ENCODE measurements around the gene ITPR2. TPM values are rescaled to one million over a fixed set of nuclear protein-coding genes. Genes with fewer than 3 reads are reported as not detected.
"Not testable (repeated sequence)": the region's sequence is repeated elsewhere in the genome, so short reads cannot be mapped to it uniquely, and the experiment has no call there.

Gene ITPR2
- total RNA-seq, 2 donors from 2014 or later, result 14.8 to 74.4 TPM

DNA sequence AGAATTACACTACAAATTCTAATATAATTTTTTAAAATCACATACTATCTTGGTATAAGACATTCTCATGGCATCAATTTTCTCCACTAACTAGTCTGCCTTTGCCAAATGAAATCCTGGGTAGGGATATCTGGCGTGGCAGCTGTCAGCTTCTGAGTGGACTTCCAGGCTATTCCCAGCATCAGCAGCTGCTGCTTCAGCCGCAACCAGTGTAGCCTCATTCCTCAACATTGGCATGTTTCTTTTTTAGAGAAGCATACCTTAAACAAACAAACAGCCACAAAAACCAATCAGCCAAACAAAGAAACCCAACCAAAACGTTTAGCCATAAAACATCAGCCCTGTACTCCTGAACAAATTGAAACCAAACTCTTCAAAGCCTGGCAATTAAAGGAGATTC, 401.8 kb downstream of the ITPR2 start:
- Histone ChIP-seq H3K36me3 (ENCODE audit: control insufficient read depth, insufficient read depth, low read length) (no peaks in the 10 kb centered on the region), H3K27me3 (ENCODE audit: control insufficient read depth, insufficient read depth, low read length, poor library complexity, severe bottlenecking) (no peaks in the 10 kb centered on the region), H3K9me3 (ENCODE audit: control insufficient read depth, low read length) (no peaks in the 10 kb centered on the region), H3K27ac (ENCODE audit: low read depth, low read length) (no peak overlapping the region), H3K9ac (ENCODE audit: extremely low read depth, low read length, poor library complexity, severe bottlenecking) (no peak overlapping the region), H3K4me1 (ENCODE audit: control insufficient read depth, insufficient read depth, low read length) (peaks cover 4% of the 10 kb centered on the region), H3K4me3 (ENCODE audit: low read length) (no peak overlapping the region)
- no peak for TF ChIP-seq CTCF (conservative IDR thresholded peaks at IDR 0.05)
- no peak for DNase-seq
- Mint-ChIP-seq H3K9me3 (no peaks in the 10 kb centered on the region), H3K27ac (no peak overlapping the region), H3K27me3 (ENCODE audit: insufficient read depth) (no peaks in the 10 kb centered on the region), H3K36me3 (ENCODE audit: low read depth) (no peaks in the 10 kb centered on the region), H3K4me1 (peaks cover 11% of the 10 kb centered on the region), H3K4me3 (no peak overlapping the region)
- 50 to 92% methylated on average over 2 to 3 of the region's 3 CpGs for WGBS, 2 experiments (ENCODE audit: insufficient coverage in 1 of 2, insufficient read length in 1 of 2)

GRCh38 chr12:26430596-26430995, 402.4 kb downstream of the ITPR2 start:
- not testable (repeated sequence) for H3K27me3 ChIP-seq (ENCODE audit: control insufficient read depth, insufficient read depth, low read length, poor library complexity, severe bottlenecking); H3K4me1 ChIP-seq (ENCODE audit: control insufficient read depth, insufficient read depth, low read length); DNase-seq; H3K4me3 Mint-ChIP-seq; H3K9ac ChIP-seq (ENCODE audit: extremely low read depth, low read length, poor library complexity, severe bottlenecking); H3K27me3 Mint-ChIP-seq (ENCODE audit: insufficient read depth); H3K36me3 ChIP-seq (ENCODE audit: control insufficient read depth, insufficient read depth, low read length); H3K9me3 Mint-ChIP-seq; H3K27ac Mint-ChIP-seq; H3K27ac ChIP-seq (ENCODE audit: low read depth, low read length); H3K4me3 ChIP-seq (ENCODE audit: low read length); H3K9me3 ChIP-seq (ENCODE audit: control insufficient read depth, low read length); H3K36me3 Mint-ChIP-seq (ENCODE audit: low read depth)
- H3K4me1 Mint-ChIP-seq, result peaks cover 11% of the 10 kb centered on the region

DNA sequence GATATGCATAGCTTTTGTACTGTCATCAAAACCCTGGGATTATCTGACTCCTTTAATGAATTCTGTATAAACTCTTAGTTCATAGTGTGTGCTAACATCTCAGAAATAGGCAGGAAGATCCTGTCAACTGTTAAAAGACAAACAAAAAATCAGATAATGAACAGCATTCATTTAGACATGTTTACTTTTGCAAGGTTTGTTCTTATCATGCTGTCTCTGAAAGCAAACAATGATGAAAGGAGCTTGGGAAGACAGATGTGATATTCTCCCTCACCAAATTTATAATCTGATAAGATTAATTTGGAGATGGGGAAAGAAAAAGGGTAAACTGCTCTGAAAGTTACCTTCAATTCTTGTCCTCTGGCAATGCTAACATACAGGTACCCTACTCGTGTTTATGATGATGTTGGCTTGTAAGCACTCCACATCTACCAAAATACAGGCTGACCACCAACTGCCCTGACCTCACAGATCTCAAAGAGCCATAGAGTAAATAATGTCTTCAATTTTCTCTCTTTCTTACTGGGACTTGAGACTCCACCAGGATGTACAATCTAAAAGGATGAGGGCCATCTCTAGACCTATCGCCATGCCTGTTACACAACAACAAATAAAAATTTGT, 403.8 kb downstream of the ITPR2 start:
- H3K4me3 Mint-ChIP-seq, result no peak overlapping the region

More for the DNA sequence above, 403.8 kb downstream of the ITPR2 start:
- Mint-ChIP-seq H3K9me3 (no peaks in the 10 kb centered on the region), H3K36me3 (ENCODE audit: low read depth) (no peaks in the 10 kb centered on the region), H3K27me3 (ENCODE audit: insufficient read depth) (no peaks in the 10 kb centered on the region), H3K27ac (no peak overlapping the region), H3K4me1 (peaks cover 11% of the 10 kb centered on the region)
- Histone ChIP-seq H3K9me3 (ENCODE audit: control insufficient read depth, low read length) (no peaks in the 10 kb centered on the region), H3K36me3 (ENCODE audit: control insufficient read depth, insufficient read depth, low read length) (no peaks in the 10 kb centered on the region), H3K27me3 (ENCODE audit: control insufficient read depth, insufficient read depth, low read length, poor library complexity, severe bottlenecking) (no peaks in the 10 kb centered on the region), H3K4me1 (ENCODE audit: control insufficient read depth, insufficient read depth, low read length) (peaks cover 4% of the 10 kb centered on the region), H3K4me3 (ENCODE audit: low read length) (no peak overlapping the region), H3K27ac (ENCODE audit: low read depth, low read length) (no peak overlapping the region), H3K9ac (ENCODE audit: extremely low read depth, low read length, poor library complexity, severe bottlenecking) (no peak overlapping the region)
- TF ChIP-seq CTCF (conservative IDR thresholded peaks at IDR 0.05), result no peak
- 92% methylated on average over 1 of the region's 2 CpGs; no CpG with 5 or more reads in 1 of the 2 experiments for WGBS, 2 experiments (ENCODE audit: insufficient coverage in 1 of 2, insufficient read length in 1 of 2)
- DNase-seq, result no peak

Data from endodermal cell (in vitro differentiated cells).